Esophagus muscularis mucosa (tissue), 4 donors: ENCODE data around the gene KRT77. TPM values are rescaled to one million over a fixed set of nuclear protein-coding genes. Genes with fewer than 3 reads are reported as not detected.
"Not testable (repeated sequence)": the region's sequence is repeated elsewhere in the genome, so short reads cannot be mapped to it uniquely, and the experiment has no call there.

Experiments used
- DNase-seq: peaks from one replicate; pipeline ENCODE4 v3.0.0-alpha.2; 2017; ENCODE audit errors: extremely low spot score
- H3K27ac ChIP-seq, 4 donors: fragments of 200-600 bp; sonication (generic); replicated peaks in 1 of 4; 1 replicate in 3 of 4; 2 replicates in 1 of 4; pipeline ENCODE4 v1.5.1; 2016 to 2019; ENCODE audit warnings: mild to moderate bottlenecking in 1 of 4
- H3K27me3 ChIP-seq, 4 donors: fragments of 200-600 bp; sonication (generic); one replicate each; pipeline versions ENCODE4 v1.5.1 to v1.6.0; 2016 to 2019
- H3K36me3 ChIP-seq, 4 donors: fragments of 200-600 bp; sonication (generic); one replicate each; pipeline ENCODE4 v1.5.1; 2016 to 2019
- H3K4me1 ChIP-seq, 4 donors: fragments of 200-600 bp; sonication (generic); one replicate each; pipeline ENCODE4 v1.5.1; 2016 to 2019
- H3K4me3 ChIP-seq, 4 donors: fragments of 200-600 bp; sonication (generic); 1 replicate in 2 of 4; 2 replicates in 2 of 4; pipeline ENCODE4 v1.5.1; 2016 to 2019; ENCODE audit warnings: mild to moderate bottlenecking in 4 of 4, moderate library complexity in 1 of 4
- H3K9me3 ChIP-seq, 4 donors: fragments of 200-600 bp; sonication (generic); 1 replicate in 3 of 4; 2 replicates in 1 of 4; pipeline ENCODE4 v1.5.1; 2016 to 2019
- CTCF ChIP-seq, 3 experiments: fragments of 200-600 bp in 2 of 3; fragments of 450-650 bp in 1 of 3; sonication (generic) in 2 of 3; IDR thresholded peaks; one replicate each; pipeline ENCODE4 v1.5.1; 2017 to 2019; ENCODE audit warnings: antibody characterized with exemption in 3 of 3, mild to moderate bottlenecking in 2 of 3, moderate library complexity in 1 of 3
- EP300 ChIP-seq: sonication (generic); formaldehyde crosslinking; IDR thresholded peaks from one replicate; pipeline ENCODE4 v1.6.1; 2017; ENCODE audit warnings: antibody characterized with exemption
- POLR2A ChIP-seq: fragments of 450-650 bp; IDR thresholded peaks from one replicate; pipeline ENCODE4 v1.6.1; 2017; ENCODE audit warnings: antibody characterized with exemption, moderate library complexity, mild to moderate bottlenecking, low read depth
- POLR2AphosphoS5 ChIP-seq, 2 donors: sonication (generic); formaldehyde crosslinking; IDR thresholded peaks; one replicate each; pipeline ENCODE4 v1.6.1; 2017; ENCODE audit warnings: antibody characterized with exemption in 2 of 2
- WGBS: methylation state at CpG from one replicate; pipeline ENCODE4 v1.1.5; 2018; 5-methylcytosine and 5-hydroxymethylcytosine counted together
- intact Hi-C: fragments of 100-400 bp; cut with DNase I; formaldehyde crosslinking; loops from one replicate; pipeline ENCODE4 v1.15.1; 2023
- total RNA-seq, 4 donors: library from RNA; depleted of rRNA; stranded (reverse); fragments of >200 nt; gene quantifications; one replicate each; pipeline versions ENCODE4 v1.1.0 to v1.2.1, GENCODE V29; 2016

KRT77 gene
- total RNA-seq, 4 donors from 2014 or later, result not detected

DNA sequence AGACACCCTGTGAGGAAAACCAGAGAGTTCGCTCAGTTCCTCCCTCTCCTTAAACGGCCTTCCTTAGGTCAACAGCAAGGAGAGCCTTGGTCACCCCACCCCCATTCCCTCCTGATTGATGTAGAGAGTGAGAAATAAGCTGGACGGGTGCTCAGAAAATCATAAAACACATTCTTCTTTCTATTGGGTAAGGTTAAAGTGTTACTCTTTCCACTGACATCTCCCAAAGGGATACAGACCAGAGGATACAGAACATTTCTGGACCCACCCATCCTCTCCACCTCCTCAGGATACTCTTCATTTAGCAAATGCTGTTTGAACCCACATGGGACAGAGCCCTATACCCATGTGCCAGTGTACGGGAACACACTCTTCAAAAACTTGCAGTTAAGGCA is 11.6 kb upstream of the KRT77 start:
- peaks cover 0 to 12% (median 10%) of the 10 kb centered on the region in 4 donors for H3K4me1 ChIP-seq
- no peak overlapping the region for H3K4me3 ChIP-seq
- H3K27ac ChIP-seq, result no peak overlapping the region
- 73% methylated on average over 4 of the region's 4 CpGs for whole genome bisulfite sequencing
- intact Hi-C loops, result no loop called here
- TF ChIP-seq POLR2AphosphoS5 (IDR thresholded peaks at IDR 0.05), result no peak
- TF ChIP-seq CTCF (IDR thresholded peaks at IDR 0.05), result no peak
- no peak for TF ChIP-seq EP300
- TF ChIP-seq POLR2A, result no peak
- peaks cover 3 to 42% (median 19%) of the 10 kb centered on the region in 4 donors for H3K27me3 ChIP-seq
- no peak for DNase-seq
- no peaks in the 10 kb centered on the region for H3K36me3 ChIP-seq
- H3K9me3 ChIP-seq, result no peaks in the 10 kb centered on the region

DNA sequence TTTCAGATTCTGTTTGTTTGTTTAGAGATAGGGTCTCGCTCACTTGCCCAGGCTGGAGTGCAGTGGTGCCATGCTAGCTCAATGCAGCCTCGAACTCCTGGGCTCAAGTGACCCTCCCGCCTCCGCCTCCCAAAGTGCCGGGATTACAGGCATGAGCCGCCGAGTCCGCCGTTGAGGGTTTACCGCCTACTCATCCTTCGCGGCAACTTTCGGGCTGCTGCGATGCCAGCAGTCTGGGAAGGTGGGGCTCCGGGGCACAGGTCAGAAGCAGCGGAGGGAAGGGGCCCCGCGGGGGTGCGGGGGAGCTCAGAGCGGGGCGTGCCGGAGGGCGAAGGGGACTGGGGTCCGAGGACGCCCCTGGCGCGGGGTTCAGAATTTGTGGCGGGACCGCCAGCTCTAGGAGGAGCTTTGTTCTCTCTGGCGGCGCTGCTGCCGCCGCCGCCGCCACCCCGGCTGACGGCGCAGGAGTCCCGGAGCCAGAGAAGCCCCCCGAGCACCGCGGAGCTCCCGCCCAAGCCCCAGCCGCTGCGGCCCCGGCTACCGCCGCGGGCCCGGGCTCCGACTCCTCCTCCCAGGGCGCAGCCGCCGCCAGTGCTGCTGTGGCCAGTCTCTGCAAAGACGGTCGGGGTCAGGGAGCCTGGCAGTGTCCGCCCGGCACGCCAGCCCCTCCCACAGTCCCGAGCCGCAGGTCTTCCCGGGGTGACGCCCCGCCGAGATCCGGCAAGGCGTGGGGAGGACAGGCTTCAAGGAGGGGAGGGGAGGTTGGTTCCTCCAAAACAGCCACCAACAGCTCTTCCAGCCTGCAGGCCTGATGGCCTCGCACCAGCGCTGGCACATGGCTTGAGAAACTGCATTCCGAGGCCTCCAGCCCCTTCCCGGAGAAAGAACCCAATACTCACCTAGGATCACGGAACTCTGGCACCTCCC is 10.9 kb upstream of the KRT77 start:
- no peak overlapping the region for H3K27ac ChIP-seq
- no peak for DNase-seq
- no peak for TF ChIP-seq CTCF (IDR thresholded peaks at IDR 0.05)
- TF ChIP-seq POLR2AphosphoS5 (IDR thresholded peaks at IDR 0.05), result no peak
- TF ChIP-seq POLR2A, result no peak
- no peak for TF ChIP-seq EP300
- no peaks in the 10 kb centered on the region for H3K9me3 ChIP-seq
- peak overlapping the region; percentile 32 to 44 (median 36) for H3K4me3 ChIP-seq
- intact Hi-C loops, result no loop called here
- H3K27me3 ChIP-seq, result peaks cover 3 to 42% (median 19%) of the 10 kb centered on the region in 4 donors
- WGBS, result 16% methylated on average over 26 of the region's 72 CpGs
- peaks cover 0 to 12% (median 10%) of the 10 kb centered on the region in 4 donors for H3K4me1 ChIP-seq
- H3K36me3 ChIP-seq, result no peaks in the 10 kb centered on the region

DNA sequence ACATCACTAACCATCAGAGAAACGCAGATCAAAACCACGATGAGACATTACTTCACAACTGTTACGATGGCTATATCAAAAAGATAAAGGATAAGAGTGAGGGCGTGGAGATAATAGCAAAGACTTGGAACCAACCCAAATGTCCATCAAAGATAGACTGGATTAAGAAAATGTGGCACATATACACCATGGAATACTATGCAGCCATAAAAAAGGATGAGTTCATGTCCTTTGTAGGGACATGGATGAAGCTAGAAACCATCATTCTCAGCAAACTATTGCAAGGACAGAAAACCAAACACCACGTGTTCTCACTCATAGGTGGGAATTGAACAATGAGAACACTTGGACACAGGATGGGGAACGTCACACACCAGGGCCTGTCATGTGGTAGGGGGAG is 8.8 kb upstream of the KRT77 start:
- WGBS, result 91% methylated on average over 6 of the region's 6 CpGs
- intact Hi-C loops, H3K9me3 ChIP-seq, H3K27ac ChIP-seq, H3K4me3 ChIP-seq, DNase-seq, H3K36me3 ChIP-seq: not testable (repeated sequence)
- Histone ChIP-seq H3K27me3 (peaks cover 3 to 42% (median 19%) of the 10 kb centered on the region in 4 donors), H3K4me1 (peaks cover 0 to 12% (median 10%) of the 10 kb centered on the region in 4 donors)

- H3K27ac ChIP-seq, result no peak overlapping the region
- intact Hi-C loops, result no loop called here
- H3K27me3 ChIP-seq, result peaks cover 3 to 46% (median 19%) of the 10 kb centered on the region in 4 donors
Measured at GRCh38 chr12:52710730-52711129, 7.4 kb upstream of the KRT77 start.

More at GRCh38 chr12:52710730-52711129, 7.4 kb upstream of the KRT77 start:
- 94% methylated on average over 1 of the region's 1 CpG for WGBS
- H3K9me3 ChIP-seq, result no peaks in the 10 kb centered on the region
- H3K36me3 ChIP-seq, result no peaks in the 10 kb centered on the region
- H3K4me3 ChIP-seq, result no peak overlapping the region
- H3K4me1 ChIP-seq, result peaks cover 0 to 12% (median 10%) of the 10 kb centered on the region in 4 donors
- DNase-seq, result no peak
- TF ChIP-seq POLR2AphosphoS5 (IDR thresholded peaks at IDR 0.05) (no peak), POLR2A (no peak), CTCF (IDR thresholded peaks at IDR 0.05) (no peak), EP300 (no peak)
